ENCODE results near the gene NUDCD3. TPM values are rescaled to one million over a fixed set of nuclear protein-coding genes. Genes with fewer than 3 reads are reported as not detected.

The NUDCD3 gene
- total and polyA plus RNA-seq, 2 experiments from 2014 or later = 35.7 to 42.7 TPM

- TF ChIP-seq EZH2phosphoT487 (IDR thresholded peaks at IDR 0.05; ENCODE audit: unreplicated experiment) = no peak
- no peak for TF ChIP-seq JUNB (IDR thresholded peaks at IDR 0.05; ENCODE audit: unreplicated experiment)
These were observed 87.9 kb downstream of the NUDCD3 start (continued) for GRCh38 chr7:44402401-44403060.

GRCh38 chr7:44401692-44402091 lies 88.8 kb downstream of the NUDCD3 start:
- Histone ChIP-seq H3K4me1 (ENCODE audit: insufficient read depth) (no peaks in the 10 kb centered on the region), H3K27ac (ENCODE audit: low read depth) (no peak overlapping the region), H3K36me3 (ENCODE audit: insufficient read depth) (no peaks in the 10 kb centered on the region), H3K79me2 (replicated peaks; ENCODE audit: insufficient read depth) (0 out of 2 replicates have a peak, but pooled peaks cover 11% of the 10 kb centered on the region), H3K9me2 (ENCODE audit: insufficient read depth) (no peaks in the 10 kb centered on the region), H4K20me1 (replicated peaks; ENCODE audit: insufficient read depth) (peaks cover 4% of the 10 kb centered on the region; the same call in 1 of the 2 replicates), H3K27me3 (ENCODE audit: insufficient read depth) (no peaks in the 10 kb centered on the region), H3K4me2 (no peak overlapping the region), H2AFZ (no peak overlapping the region), H3F3A (replicated peaks; ENCODE audit: low read depth) (no peaks in the 10 kb centered on the region), H3K4me3 (no peak overlapping the region)
- peaks cover 5% of the 10 kb centered on the region for H3K36me3 Mint-ChIP-seq (ENCODE audit: low read depth)
- H3K4me3 Mint-ChIP-seq = no peak overlapping the region
- H3K4me1 Mint-ChIP-seq = peaks cover 11% of the 10 kb centered on the region; the same call in 2 of the 3 replicates
- ATAC-seq (no peak; the same call in 1 of the 3 replicates), DNase-seq (ENCODE audit: low spot score) (no peak)
- no peaks in the 10 kb centered on the region for H3K27me3 Mint-ChIP-seq (ENCODE audit: insufficient read depth, low read depth, poor library complexity)
- no peaks in the 10 kb centered on the region; the same call in 2 of the 3 replicates for H3K9me3 Mint-ChIP-seq
- no peak for TF ChIP-seq JUNB (IDR thresholded peaks at IDR 0.05; ENCODE audit: unreplicated experiment)
- TF ChIP-seq CTCF (conservative IDR thresholded peaks at IDR 0.05; ENCODE audit: low read depth in 2 of 2) = no peak
- TF ChIP-seq REST (IDR thresholded peaks at IDR 0.05; ENCODE audit: unreplicated experiment) = no peak
- TF ChIP-seq ZNF114 (CRISPR knock-in tag; IDR thresholded peaks at IDR 0.05) = no peak
- no peak for TF ChIP-seq EZH2phosphoT487 (IDR thresholded peaks at IDR 0.05; ENCODE audit: unreplicated experiment)
- TF ChIP-seq ZNF462 (CRISPR knock-in tag; IDR thresholded peaks at IDR 0.05) = no peak
- TF ChIP-seq NANOG (IDR thresholded peaks at IDR 0.05; ENCODE audit: borderline replicate concordance) = no peak
- no peak for TF ChIP-seq POLR2AphosphoS5 (IDR thresholded peaks at IDR 0.05; ENCODE audit: low read depth)
- TF ChIP-seq CREB1 (CRISPR knock-in tag; IDR thresholded peaks at IDR 0.05; ENCODE audit: low read depth) = no peak
- TF ChIP-seq STAT1 (IDR thresholded peaks at IDR 0.05; ENCODE audit: unreplicated experiment) = no peak
- peak overlapping the region; percentile 38; the same call in 1 of the 2 replicates for H3K27ac Mint-ChIP-seq
